Neural cell (in vitro differentiated cells): ENCODE data around the gene TRIM8. TPM values are rescaled to one million over a fixed set of nuclear protein-coding genes. Genes with fewer than 3 reads are reported as not detected.

Source experiments
- H2AFZ ChIP-seq: fragments of 200-600, 300-800 bp; sonication (generic), shearing (Covaris generic); 2 replicates; pipeline ENCODE4 v1.6.0; 2014; ENCODE audit warnings: low read depth, mild to moderate bottlenecking, antibody characterized with exemption, low read length, moderate library complexity
- H3F3A ChIP-seq: fragments of 200-600 bp; shearing (Covaris generic); 2 replicates; pipeline ENCODE4 v1.6.1; 2016; ENCODE audit warnings: mild to moderate bottlenecking, moderate library complexity, mixed read lengths, antibody characterized with exemption, low read length; ENCODE audit not compliant: insufficient read depth, poor library complexity, severe bottlenecking
- H3K27ac ChIP-seq: fragments of 200-600, 300-800 bp; sonication (generic), shearing (Covaris generic); 2 replicates; pipeline ENCODE4 v1.5.1; 2014; ENCODE audit warnings: mild to moderate bottlenecking, low read length, moderate library complexity
- H3K27me3 ChIP-seq: fragments of 300-800, 200-600 bp; sonication (generic), shearing (Covaris generic); 2 replicates; pipeline ENCODE4 v1.6.0; 2014; ENCODE audit warnings: mild to moderate bottlenecking, low read depth, low read length, moderate library complexity; ENCODE audit not compliant: insufficient read depth
- H3K36me3 ChIP-seq: fragments of 300-800, 200-600 bp; sonication (generic), shearing (Covaris generic); 2 replicates; pipeline ENCODE4 v1.5.1; 2014; ENCODE audit warnings: mild to moderate bottlenecking, antibody characterized with exemption, low read length, moderate library complexity; ENCODE audit not compliant: insufficient read depth
- H3K4me2 ChIP-seq: fragments of 300-800, 200-600 bp; sonication (generic), shearing (Covaris generic); 2 replicates; pipeline ENCODE4 v1.6.0; 2014; ENCODE audit warnings: mild to moderate bottlenecking, low read length
- H3K4me3 ChIP-seq: fragments of 300-800, 200-600 bp; sonication (generic), shearing (Covaris generic); 2 replicates; pipeline ENCODE4 v1.5.1; 2014; ENCODE audit warnings: mild to moderate bottlenecking, low read length, moderate library complexity
- H3K79me2 ChIP-seq: fragments of 200-600 bp; shearing (Covaris generic); replicated peaks from 2 replicates; pipeline ENCODE4 v1.6.0; 2014; ENCODE audit warnings: mild to moderate bottlenecking, low read length, moderate library complexity; ENCODE audit not compliant: insufficient read depth
- H3K9ac ChIP-seq: fragments of 300-800, 200-600 bp; sonication (generic), shearing (Covaris generic); 2 replicates; pipeline ENCODE4 v1.6.1; 2016; ENCODE audit warnings: mild to moderate bottlenecking, low read length, mixed read lengths
- H3K9me2 ChIP-seq: fragments of 200-600 bp; shearing (Covaris generic); 2 replicates; pipeline ENCODE4 v1.6.1; 2016; ENCODE audit warnings: mild to moderate bottlenecking, low read length, mixed read lengths; ENCODE audit not compliant: insufficient read depth
- H3K9me3 ChIP-seq: fragments of 200-600, 300-800 bp; sonication (generic), shearing (Covaris generic); 2 replicates; pipeline ENCODE4 v1.6.1; 2016; ENCODE audit warnings: mild to moderate bottlenecking, mixed run types, low read length, moderate library complexity, mixed read lengths
- H4K20me1 ChIP-seq: fragments of 200-600 bp; shearing (Covaris generic); 2 replicates; pipeline ENCODE4 v1.6.1; 2016; ENCODE audit warnings: mild to moderate bottlenecking, mixed run types; ENCODE audit not compliant: insufficient read depth
- CTCF ChIP-seq: fragments of 450-650 bp; IDR thresholded peaks from 2 replicates; pipeline ENCODE4 v1.5.1; 2014; ENCODE audit warnings: antibody characterized with exemption, mild to moderate bottlenecking, moderate library complexity; ENCODE audit not compliant: poor library complexity, severe bottlenecking
- EP300 ChIP-seq: fragments of 450-650 bp; conservative IDR thresholded peaks from 2 replicates; pipeline ENCODE4 v1.6.1; 2014; ENCODE audit warnings: antibody characterized with exemption, mild to moderate bottlenecking, moderate library complexity; ENCODE audit not compliant: poor library complexity, severe bottlenecking
- EZH2 ChIP-seq: fragments of 200-600, 300-800 bp; shearing (Covaris generic), sonication (generic); IDR thresholded peaks from 2 replicates; pipeline ENCODE4 v1.6.1; 2014; ENCODE audit warnings: antibody characterized with exemption, low read length, borderline replicate concordance, mild to moderate bottlenecking; ENCODE audit not compliant: insufficient read depth, poor library complexity, severe bottlenecking
- MXI1 ChIP-seq: fragments of 450-650 bp; conservative IDR thresholded peaks from 2 replicates; pipeline ENCODE4 v1.6.1; 2014; ENCODE audit warnings: antibody characterized with exemption, mild to moderate bottlenecking; ENCODE audit not compliant: poor library complexity, severe bottlenecking
- POLR2AphosphoS5 ChIP-seq: IDR thresholded peaks from 2 replicates; pipeline ENCODE4 v1.6.1; 2012
- RAD21 ChIP-seq: fragments of 450-650 bp; conservative IDR thresholded peaks from 2 replicates; pipeline ENCODE4 v1.6.1; 2014; ENCODE audit warnings: antibody characterized with exemption, mild to moderate bottlenecking, moderate library complexity
- SMC3 ChIP-seq: fragments of 450-650 bp; conservative IDR thresholded peaks from 2 replicates; pipeline ENCODE4 v1.6.1; 2014; ENCODE audit warnings: antibody characterized with exemption, mild to moderate bottlenecking, moderate library complexity; ENCODE audit not compliant: poor library complexity
- TAF1 ChIP-seq: IDR thresholded peaks from 2 replicates; pipeline ENCODE4 v1.6.1; 2012; ENCODE audit warnings: low read depth
- polyA plus RNA-seq: library from polyadenylated mRNA; depleted of rRNA; stranded (reverse); fragments of >200 nt; gene quantifications from 2 replicates; pipeline ENCODE4 v1.2.3, GENCODE V29; 2014
- TF ChIP-seq, protein P1 (sequence below): IDR thresholded peaks from 2 replicates; pipeline ENCODE4 v1.6.1; 2012; ENCODE audit warnings: borderline replicate concordance

The TRIM8 gene
- polyA plus RNA-seq, 1 donor from 2014 or later = 47.5 TPM

- no peak overlapping the region for H3K4me2 ChIP-seq
- no peaks in the 10 kb centered on the region for H3K79me2 ChIP-seq
- H3K27ac ChIP-seq = no peak overlapping the region
- H4K20me1 ChIP-seq = no peaks in the 10 kb centered on the region
- H3K4me3 ChIP-seq = no peak overlapping the region
- no peak for TF ChIP-seq RAD21
- TF ChIP-seq EZH2 = no peak
- no peak for TF ChIP-seq CTCF
- TF ChIP-seq, protein P1, sequence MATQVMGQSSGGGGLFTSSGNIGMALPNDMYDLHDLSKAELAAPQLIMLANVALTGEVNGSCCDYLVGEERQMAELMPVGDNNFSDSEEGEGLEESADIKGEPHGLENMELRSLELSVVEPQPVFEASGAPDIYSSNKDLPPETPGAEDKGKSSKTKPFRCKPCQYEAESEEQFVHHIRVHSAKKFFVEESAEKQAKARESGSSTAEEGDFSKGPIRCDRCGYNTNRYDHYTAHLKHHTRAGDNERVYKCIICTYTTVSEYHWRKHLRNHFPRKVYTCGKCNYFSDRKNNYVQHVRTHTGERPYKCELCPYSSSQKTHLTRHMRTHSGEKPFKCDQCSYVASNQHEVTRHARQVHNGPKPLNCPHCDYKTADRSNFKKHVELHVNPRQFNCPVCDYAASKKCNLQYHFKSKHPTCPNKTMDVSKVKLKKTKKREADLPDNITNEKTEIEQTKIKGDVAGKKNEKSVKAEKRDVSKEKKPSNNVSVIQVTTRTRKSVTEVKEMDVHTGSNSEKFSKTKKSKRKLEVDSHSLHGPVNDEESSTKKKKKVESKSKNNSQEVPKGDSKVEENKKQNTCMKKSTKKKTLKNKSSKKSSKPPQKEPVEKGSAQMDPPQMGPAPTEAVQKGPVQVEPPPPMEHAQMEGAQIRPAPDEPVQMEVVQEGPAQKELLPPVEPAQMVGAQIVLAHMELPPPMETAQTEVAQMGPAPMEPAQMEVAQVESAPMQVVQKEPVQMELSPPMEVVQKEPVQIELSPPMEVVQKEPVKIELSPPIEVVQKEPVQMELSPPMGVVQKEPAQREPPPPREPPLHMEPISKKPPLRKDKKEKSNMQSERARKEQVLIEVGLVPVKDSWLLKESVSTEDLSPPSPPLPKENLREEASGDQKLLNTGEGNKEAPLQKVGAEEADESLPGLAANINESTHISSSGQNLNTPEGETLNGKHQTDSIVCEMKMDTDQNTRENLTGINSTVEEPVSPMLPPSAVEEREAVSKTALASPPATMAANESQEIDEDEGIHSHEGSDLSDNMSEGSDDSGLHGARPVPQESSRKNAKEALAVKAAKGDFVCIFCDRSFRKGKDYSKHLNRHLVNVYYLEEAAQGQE = no peak
- TF ChIP-seq TAF1 = no peak
- no peak for TF ChIP-seq SMC3
- no peak for TF ChIP-seq POLR2AphosphoS5
- TF ChIP-seq MXI1 = no peak
- TF ChIP-seq EP300 = no peak
- no peaks in the 10 kb centered on the region for H3K36me3 ChIP-seq
- H3K9me2 ChIP-seq = no peaks in the 10 kb centered on the region
- no peaks in the 10 kb centered on the region for H3K9me3 ChIP-seq
- H2AFZ ChIP-seq = no peak overlapping the region
- no peaks in the 10 kb centered on the region for H3F3A ChIP-seq
- H3K9ac ChIP-seq = no peak overlapping the region
- no peaks in the 10 kb centered on the region for H3K27me3 ChIP-seq
Measured at GRCh38 chr10:102626026-102626685, 18.1 kb upstream of the TRIM8 start.

DNA sequence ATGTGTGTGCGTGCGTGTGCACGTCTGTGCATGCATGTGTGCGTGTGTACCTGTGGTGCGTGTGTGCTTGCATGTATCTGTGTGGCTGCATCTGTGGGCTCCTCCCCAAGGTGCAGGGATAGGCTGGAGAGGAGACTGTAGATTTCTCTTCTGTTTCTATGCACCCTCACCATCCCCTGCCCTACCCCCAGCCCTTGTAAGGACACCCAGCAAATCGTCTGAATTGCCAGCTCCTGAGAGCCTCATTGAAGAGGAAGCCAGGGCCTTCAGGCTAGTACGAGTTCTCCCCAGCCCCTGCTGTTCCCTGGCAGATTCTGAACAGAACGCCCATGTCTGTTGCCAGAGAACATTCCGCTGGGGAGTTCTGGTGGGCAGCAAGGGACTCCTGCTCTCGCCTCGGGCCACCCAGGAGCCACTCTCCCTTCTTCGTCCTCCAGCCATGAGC is 17.0 kb upstream of the TRIM8 start:
- no peak overlapping the region for H2AFZ ChIP-seq
- no peaks in the 10 kb centered on the region for H3K27me3 ChIP-seq
- H3K4me3 ChIP-seq = no peak overlapping the region
- TF ChIP-seq EZH2 (no peak), EP300 (no peak), SMC3 (no peak), CTCF (no peak), MXI1 (no peak), POLR2AphosphoS5 (no peak), TAF1 (no peak), RAD21 (no peak)
- TF ChIP-seq, protein P1 = no peak
- no peaks in the 10 kb centered on the region for H3F3A ChIP-seq
- no peaks in the 10 kb centered on the region for H3K36me3 ChIP-seq
- no peaks in the 10 kb centered on the region for H3K9me3 ChIP-seq
- H4K20me1 ChIP-seq = no peaks in the 10 kb centered on the region
- no peak overlapping the region for H3K27ac ChIP-seq
- H3K9ac ChIP-seq = no peak overlapping the region
- no peak overlapping the region for H3K4me2 ChIP-seq
- H3K79me2 ChIP-seq = no peaks in the 10 kb centered on the region
- no peaks in the 10 kb centered on the region for H3K9me2 ChIP-seq
